Measurements from ENCODE around the gene STRIP2. TPM values are rescaled to one million over a fixed set of nuclear protein-coding genes. Genes with fewer than 3 reads are reported as not detected.
"Not testable (repeated sequence)": the region's sequence is repeated elsewhere in the genome, so short reads cannot be mapped to it uniquely, and the experiment has no call there.

The STRIP2 gene
- total RNA-seq, 1 donor from 2014 or later = 0.87 TPM

DNA sequence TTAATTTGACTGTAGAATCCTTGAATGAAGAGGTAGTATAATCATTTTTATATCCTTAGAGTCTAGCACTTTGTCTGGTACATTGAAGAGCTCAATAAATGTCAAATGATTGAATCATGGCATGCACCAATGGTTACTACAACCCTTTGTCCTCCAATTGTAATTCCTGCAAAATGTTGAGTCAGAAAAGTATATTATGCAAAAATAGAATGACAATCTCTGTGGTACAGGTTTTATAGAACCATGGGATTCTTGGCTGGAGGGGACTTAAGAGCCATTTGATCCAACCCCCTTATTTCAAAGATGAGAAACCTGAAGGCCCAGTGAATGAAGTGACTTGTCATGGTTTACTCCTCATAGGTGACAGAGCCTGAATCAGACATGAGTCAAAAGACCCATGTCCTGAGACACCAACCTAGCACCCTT lies 37.2 kb downstream of the STRIP2 start:
- no peak for DNase-seq (ENCODE audit: low spot score)
- no peak overlapping the region for H3K27ac Mint-ChIP-seq (ENCODE audit: unreplicated experiment)
- H3K27me3 Mint-ChIP-seq (ENCODE audit: low read depth) = no peaks in the 10 kb centered on the region
- no peak overlapping the region for H3K4me3 Mint-ChIP-seq (ENCODE audit: unreplicated experiment)
- H3K36me3 Mint-ChIP-seq (ENCODE audit: low read depth) = no peaks in the 10 kb centered on the region
- TF ChIP-seq, protein P1, sequence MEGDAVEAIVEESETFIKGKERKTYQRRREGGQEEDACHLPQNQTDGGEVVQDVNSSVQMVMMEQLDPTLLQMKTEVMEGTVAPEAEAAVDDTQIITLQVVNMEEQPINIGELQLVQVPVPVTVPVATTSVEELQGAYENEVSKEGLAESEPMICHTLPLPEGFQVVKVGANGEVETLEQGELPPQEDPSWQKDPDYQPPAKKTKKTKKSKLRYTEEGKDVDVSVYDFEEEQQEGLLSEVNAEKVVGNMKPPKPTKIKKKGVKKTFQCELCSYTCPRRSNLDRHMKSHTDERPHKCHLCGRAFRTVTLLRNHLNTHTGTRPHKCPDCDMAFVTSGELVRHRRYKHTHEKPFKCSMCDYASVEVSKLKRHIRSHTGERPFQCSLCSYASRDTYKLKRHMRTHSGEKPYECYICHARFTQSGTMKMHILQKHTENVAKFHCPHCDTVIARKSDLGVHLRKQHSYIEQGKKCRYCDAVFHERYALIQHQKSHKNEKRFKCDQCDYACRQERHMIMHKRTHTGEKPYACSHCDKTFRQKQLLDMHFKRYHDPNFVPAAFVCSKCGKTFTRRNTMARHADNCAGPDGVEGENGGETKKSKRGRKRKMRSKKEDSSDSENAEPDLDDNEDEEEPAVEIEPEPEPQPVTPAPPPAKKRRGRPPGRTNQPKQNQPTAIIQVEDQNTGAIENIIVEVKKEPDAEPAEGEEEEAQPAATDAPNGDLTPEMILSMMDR (IDR thresholded peaks at IDR 0.05) = no peak
- H3K9me3 Mint-ChIP-seq (ENCODE audit: low read depth) = no peaks in the 10 kb centered on the region
- no peaks in the 10 kb centered on the region for H3K4me1 Mint-ChIP-seq (ENCODE audit: low read depth)

DNA sequence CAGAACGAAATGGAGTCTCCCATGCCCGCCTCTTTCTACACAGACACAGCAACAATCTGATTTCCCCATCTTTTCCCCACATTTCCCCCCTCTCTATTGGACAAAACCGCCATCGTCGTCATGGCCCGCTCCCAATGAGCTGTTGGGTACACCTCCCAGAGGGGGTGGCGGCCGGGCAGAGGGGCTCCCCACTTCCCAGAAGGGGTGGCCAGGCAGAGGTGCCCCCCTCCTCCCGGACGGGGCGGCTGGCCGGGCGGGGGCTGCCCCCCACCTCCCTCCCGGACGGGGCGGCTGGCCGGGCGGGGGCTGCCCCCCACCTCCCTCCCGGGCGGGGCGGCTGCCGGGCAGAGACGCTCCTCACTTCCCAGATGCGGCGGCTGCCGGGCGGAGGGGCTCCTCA lies 41.7 kb downstream of the STRIP2 start:
- H3K27me3 Mint-ChIP-seq (ENCODE audit: low read depth); H3K36me3 Mint-ChIP-seq (ENCODE audit: low read depth); DNase-seq (ENCODE audit: low spot score); H3K9me3 Mint-ChIP-seq (ENCODE audit: low read depth); H3K27ac Mint-ChIP-seq (ENCODE audit: unreplicated experiment); H3K4me1 Mint-ChIP-seq (ENCODE audit: low read depth); H3K4me3 Mint-ChIP-seq (ENCODE audit: unreplicated experiment): not testable (repeated sequence)

DNA sequence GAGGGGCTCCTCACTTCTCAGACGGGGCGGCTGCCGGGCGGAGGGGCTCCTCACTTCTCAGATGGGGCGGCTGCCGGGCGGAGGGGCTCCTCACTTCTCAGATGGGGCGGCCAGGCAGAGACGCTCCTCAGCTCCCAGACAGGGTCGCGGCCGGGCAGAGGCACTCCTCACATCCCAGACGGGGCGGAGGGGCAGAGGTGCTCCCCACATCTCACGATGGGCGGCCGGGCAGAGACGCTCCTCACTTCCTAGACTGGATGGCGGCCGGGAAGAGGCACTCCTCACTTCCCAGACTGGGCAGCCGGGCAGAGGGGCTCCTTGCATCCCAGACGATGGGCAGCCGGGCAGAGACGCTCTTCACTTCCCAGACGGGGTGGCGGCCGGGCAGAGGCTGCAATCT lies 42.2 kb downstream of the STRIP2 start:
- not testable (repeated sequence) for H3K9me3 Mint-ChIP-seq (ENCODE audit: low read depth); DNase-seq (ENCODE audit: low spot score); H3K36me3 Mint-ChIP-seq (ENCODE audit: low read depth); H3K27me3 Mint-ChIP-seq (ENCODE audit: low read depth); H3K4me3 Mint-ChIP-seq (ENCODE audit: unreplicated experiment); H3K27ac Mint-ChIP-seq (ENCODE audit: unreplicated experiment); H3K4me1 Mint-ChIP-seq (ENCODE audit: low read depth)

DNA sequence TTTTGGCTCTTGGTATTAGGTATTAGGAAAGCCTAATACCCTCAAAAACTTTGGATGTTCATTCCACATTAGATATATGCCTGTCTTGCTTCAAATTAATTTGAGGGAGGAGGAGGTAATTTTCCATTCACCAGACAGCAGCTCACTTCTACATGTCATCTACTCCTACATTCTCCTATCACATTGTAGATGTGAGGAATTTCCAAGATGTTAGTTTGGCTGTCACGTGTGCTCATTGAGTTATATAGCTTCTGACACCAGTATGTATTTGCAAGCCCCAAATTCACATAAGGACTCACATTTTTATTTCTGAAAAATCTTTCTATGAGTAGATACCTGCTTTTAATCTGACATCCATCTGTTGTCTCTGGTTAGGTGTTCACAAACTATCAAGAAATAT lies 45.6 kb downstream of the STRIP2 start:
- H3K27me3 Mint-ChIP-seq (ENCODE audit: low read depth) = no peaks in the 10 kb centered on the region
- no peak overlapping the region for H3K4me3 Mint-ChIP-seq (ENCODE audit: unreplicated experiment)
- H3K9me3 Mint-ChIP-seq (ENCODE audit: low read depth) = no peaks in the 10 kb centered on the region
- no peak for DNase-seq (ENCODE audit: low spot score)
- no peaks in the 10 kb centered on the region for H3K36me3 Mint-ChIP-seq (ENCODE audit: low read depth)
- TF ChIP-seq, protein P1 (IDR thresholded peaks at IDR 0.05) = no peak
- H3K4me1 Mint-ChIP-seq (ENCODE audit: low read depth) = no peaks in the 10 kb centered on the region
- no peak overlapping the region for H3K27ac Mint-ChIP-seq (ENCODE audit: unreplicated experiment)

- Mint-ChIP-seq H3K9me3 (ENCODE audit: low read depth) (no peaks in the 10 kb centered on the region), H3K36me3 (ENCODE audit: low read depth) (no peaks in the 10 kb centered on the region), H3K27ac (ENCODE audit: unreplicated experiment) (no peak overlapping the region), H3K4me3 (ENCODE audit: unreplicated experiment) (no peak overlapping the region), H3K4me1 (ENCODE audit: low read depth) (no peaks in the 10 kb centered on the region), H3K27me3 (ENCODE audit: low read depth) (no peaks in the 10 kb centered on the region)
- no peak for DNase-seq (ENCODE audit: low spot score)
- TF ChIP-seq, protein P1 (IDR thresholded peaks at IDR 0.05) = no peak
Observed at GRCh38 chr7:129480674-129481363, 46.6 kb downstream of the STRIP2 start.

- not testable (repeated sequence) for H3K27me3 Mint-ChIP-seq (ENCODE audit: low read depth); H3K4me3 Mint-ChIP-seq (ENCODE audit: unreplicated experiment); DNase-seq (ENCODE audit: low spot score); H3K27ac Mint-ChIP-seq (ENCODE audit: unreplicated experiment); H3K4me1 Mint-ChIP-seq (ENCODE audit: low read depth); H3K36me3 Mint-ChIP-seq (ENCODE audit: low read depth); H3K9me3 Mint-ChIP-seq (ENCODE audit: low read depth)
Observed at GRCh38 chr7:129481376-129481775, 47.1 kb downstream of the STRIP2 start.

DNA sequence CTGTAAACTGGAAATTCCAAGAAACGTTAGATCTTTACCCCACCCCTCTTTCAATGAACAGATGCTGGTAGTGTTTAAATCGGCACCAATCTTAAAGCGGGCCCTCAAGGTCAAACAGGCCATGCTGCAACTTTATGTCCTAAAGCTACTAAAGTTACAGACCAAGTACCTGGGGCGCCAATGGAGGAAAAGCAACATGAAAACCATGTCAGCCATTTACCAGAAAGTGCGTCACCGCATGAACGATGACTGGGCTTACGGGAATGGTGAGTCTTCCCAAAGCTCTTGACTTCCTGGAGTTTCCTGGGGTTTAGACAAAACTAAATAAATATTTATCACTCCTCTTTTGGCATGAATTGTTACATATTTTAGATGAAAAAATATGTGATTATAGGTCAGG lies 48.5 kb downstream of the STRIP2 start:
- no peak for DNase-seq (ENCODE audit: low spot score)
- Mint-ChIP-seq H3K36me3 (ENCODE audit: low read depth) (no peaks in the 10 kb centered on the region), H3K4me1 (ENCODE audit: low read depth) (no peaks in the 10 kb centered on the region), H3K27ac (ENCODE audit: unreplicated experiment) (no peak overlapping the region), H3K4me3 (ENCODE audit: unreplicated experiment) (no peak overlapping the region), H3K27me3 (ENCODE audit: low read depth) (no peaks in the 10 kb centered on the region), H3K9me3 (ENCODE audit: low read depth) (no peaks in the 10 kb centered on the region)
- TF ChIP-seq, protein P1 (IDR thresholded peaks at IDR 0.05) = no peak

Measured in chondrocyte (in vitro differentiated cells).